Neural progenitor cell (in vitro differentiated cells): Measurements from ENCODE around the gene ZNF385D.

ENCODE experiments used
- EZH2 ChIP-seq: fragments of 200-600 bp; sonication (generic); IDR thresholded peaks from 2 replicates; pipeline ENCODE4 v1.6.1; 2017; ENCODE audit warnings: antibody characterized with exemption, mild to moderate bottlenecking, moderate library complexity
- EZH2phosphoT487 ChIP-seq: fragments of 200-600 bp; sonication (generic); IDR thresholded peaks from 2 replicates; pipeline ENCODE4 v1.6.1; 2017; ENCODE audit warnings: antibody characterized with exemption
- TF ChIP-seq, protein P1 (sequence below): fragments of 200-600 bp; sonication (generic); IDR thresholded peaks from 2 replicates; pipeline ENCODE4 v1.5.1; 2017; ENCODE audit warnings: antibody characterized with exemption, mild to moderate bottlenecking

DNA sequence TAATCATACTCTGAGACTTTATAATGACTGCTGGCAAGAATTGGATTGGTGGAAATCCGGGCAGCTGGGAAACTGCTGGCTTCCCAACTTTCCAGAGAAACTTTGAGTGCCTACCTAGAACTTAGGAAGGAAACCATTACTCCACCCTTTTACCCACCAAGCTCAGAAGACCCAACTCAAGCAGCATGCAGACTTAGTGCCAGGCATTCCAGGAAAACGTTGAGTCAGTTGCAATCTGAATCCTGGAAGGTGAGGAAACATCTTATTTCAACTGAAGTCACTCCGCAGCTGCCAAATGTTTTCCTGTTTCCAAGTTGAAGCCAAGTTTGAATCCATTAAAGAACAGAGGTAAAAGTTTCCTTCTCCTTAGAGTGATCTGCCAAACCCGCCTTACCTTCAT lies 126.5 kb downstream of the ZNF385D start:
- TF ChIP-seq, protein P1, sequence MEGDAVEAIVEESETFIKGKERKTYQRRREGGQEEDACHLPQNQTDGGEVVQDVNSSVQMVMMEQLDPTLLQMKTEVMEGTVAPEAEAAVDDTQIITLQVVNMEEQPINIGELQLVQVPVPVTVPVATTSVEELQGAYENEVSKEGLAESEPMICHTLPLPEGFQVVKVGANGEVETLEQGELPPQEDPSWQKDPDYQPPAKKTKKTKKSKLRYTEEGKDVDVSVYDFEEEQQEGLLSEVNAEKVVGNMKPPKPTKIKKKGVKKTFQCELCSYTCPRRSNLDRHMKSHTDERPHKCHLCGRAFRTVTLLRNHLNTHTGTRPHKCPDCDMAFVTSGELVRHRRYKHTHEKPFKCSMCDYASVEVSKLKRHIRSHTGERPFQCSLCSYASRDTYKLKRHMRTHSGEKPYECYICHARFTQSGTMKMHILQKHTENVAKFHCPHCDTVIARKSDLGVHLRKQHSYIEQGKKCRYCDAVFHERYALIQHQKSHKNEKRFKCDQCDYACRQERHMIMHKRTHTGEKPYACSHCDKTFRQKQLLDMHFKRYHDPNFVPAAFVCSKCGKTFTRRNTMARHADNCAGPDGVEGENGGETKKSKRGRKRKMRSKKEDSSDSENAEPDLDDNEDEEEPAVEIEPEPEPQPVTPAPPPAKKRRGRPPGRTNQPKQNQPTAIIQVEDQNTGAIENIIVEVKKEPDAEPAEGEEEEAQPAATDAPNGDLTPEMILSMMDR, result no peak
- TF ChIP-seq EZH2phosphoT487 (no peak), EZH2 (no peak)
